OCI-LY3 (cell line): ENCODE results near the gene FBXL14.

Source experiments
- H2AFZ ChIP-seq: fragments of 200-600, 300-600 bp; shearing (Covaris generic); 2 replicates; pipeline ENCODE4 v1.6.0; 2014; ENCODE audit warnings: antibody characterized with exemption, low read depth, low read length
- H3K27ac ChIP-seq: fragments of 200-600, 300-600 bp; sonication (generic); 2 replicates; pipeline ENCODE4 v1.5.1; 2014; ENCODE audit warnings: mild to moderate bottlenecking, low read length, moderate library complexity, mixed read lengths
- H3K27me3 ChIP-seq: fragments of 200-600, 300-600 bp; sonication (generic); 2 replicates; pipeline ENCODE4 v1.6.1; 2014; ENCODE audit warnings: low read depth, low read length, mixed read lengths
- H3K36me3 ChIP-seq: fragments of 200-600, 300-600 bp; sonication (generic); replicated peaks from 2 replicates; pipeline ENCODE3; 2014; ENCODE audit warnings: low read depth, low read length, mixed read lengths
- H3K4me1 ChIP-seq: fragments of 300-600, 200-600 bp; sonication (generic); 2 replicates; pipeline ENCODE4 v1.6.1; 2014; ENCODE audit warnings: low read length, mixed read lengths
- H3K4me2 ChIP-seq: fragments of 200-600, 300-600 bp; sonication (generic); 2 replicates; pipeline ENCODE4 v1.6.1; 2014; ENCODE audit warnings: low read length, mixed read lengths
- H3K4me3 ChIP-seq: fragments of 300-600, 200-600 bp; sonication (generic); 2 replicates; pipeline ENCODE4 v1.5.1; 2014; ENCODE audit warnings: antibody characterized with exemption, mild to moderate bottlenecking, low read length, moderate library complexity
- H3K79me2 ChIP-seq: fragments of 300-600, 200-600 bp; shearing (Covaris generic); 2 replicates; pipeline ENCODE4 v1.6.1; 2014; ENCODE audit warnings: mild to moderate bottlenecking, low read length, mixed read lengths
- H3K9ac ChIP-seq: fragments of 300-600, 200-600 bp; shearing (Covaris generic); 2 replicates; pipeline ENCODE4 v1.6.0; 2014; ENCODE audit warnings: mild to moderate bottlenecking, low read length, moderate library complexity
- H3K9me3 ChIP-seq: fragments of 200-600, 300-600 bp; shearing (Covaris generic); 2 replicates; pipeline ENCODE4 v1.6.1; 2014; ENCODE audit warnings: low read length, mixed read lengths; ENCODE audit not compliant: insufficient read depth
- H4K20me1 ChIP-seq: fragments of 200-600, 300-600 bp; sonication (generic); 2 replicates; pipeline ENCODE4 v1.6.1; 2016; ENCODE audit warnings: low read length, mixed read lengths; ENCODE audit not compliant: insufficient read depth
- CTCF ChIP-seq: fragments of 200-600, 300-600 bp; sonication (generic); IDR thresholded peaks from 2 replicates; pipeline ENCODE4 v1.5.1; 2014; ENCODE audit warnings: antibody characterized with exemption, low read length, low read depth
- EZH2phosphoT487 ChIP-seq: fragments of 200-600 bp; shearing (Covaris generic); IDR thresholded peaks from 2 replicates; pipeline ENCODE4 v1.6.1; 2018; ENCODE audit warnings: antibody characterized with exemption, mixed run types, low read depth

Gene FBXL14

GRCh38 chr12:1519642-1520041 is 74.7 kb downstream of the FBXL14 start:
- Histone ChIP-seq H2AFZ (no peak overlapping the region; the same call in 1 of the 2 replicates), H3K27ac (no peak overlapping the region)
- TF ChIP-seq EZH2phosphoT487 = no peak
- no peak for TF ChIP-seq CTCF

GRCh38 chr12:1518591-1519516 is 75.5 kb downstream of the FBXL14 start:
- Histone ChIP-seq H3K9ac (no peak overlapping the region), H3K4me3 (no peak overlapping the region), H3K27me3 (no peaks in the 10 kb centered on the region), H3K4me1 (peaks cover 22% of the 10 kb centered on the region), H4K20me1 (no peaks in the 10 kb centered on the region), H3K36me3 (no peaks in the 10 kb centered on the region), H3K27ac (no peak overlapping the region), H2AFZ (no peak overlapping the region; the same call in 1 of the 2 replicates), H3K79me2 (no peaks in the 10 kb centered on the region), H3K9me3 (peaks cover 5% of the 10 kb centered on the region; the same call in 1 of the 2 replicates), H3K4me2 (no peak overlapping the region; the same call in 1 of the 2 replicates)
- no peak for TF ChIP-seq EZH2phosphoT487
- no peak for TF ChIP-seq CTCF

More at GRCh38 chr12:1519642-1520041, 74.7 kb downstream of the FBXL14 start:
- Histone ChIP-seq H3K9ac (no peak overlapping the region), H3K4me3 (no peak overlapping the region), H3K4me2 (no peak overlapping the region), H3K36me3 (no peaks in the 10 kb centered on the region), H3K4me1 (peaks cover 22% of the 10 kb centered on the region), H3K9me3 (peaks cover 5% of the 10 kb centered on the region; the same call in 1 of the 2 replicates), H4K20me1 (no peaks in the 10 kb centered on the region), H3K79me2 (no peaks in the 10 kb centered on the region), H3K27me3 (no peaks in the 10 kb centered on the region; the same call in 1 of the 2 replicates)

- Histone ChIP-seq H3K36me3 (no peaks in the 10 kb centered on the region), H3K9ac (no peak overlapping the region), H3K4me1 (peaks cover 22% of the 10 kb centered on the region), H3K27ac (no peak overlapping the region), H3K4me3 (no peak overlapping the region), H3K4me2 (peak overlapping the region; percentile 17; the same call in 1 of the 2 replicates), H3K9me3 (peaks cover 5% of the 10 kb centered on the region; the same call in 1 of the 2 replicates), H4K20me1 (no peaks in the 10 kb centered on the region), H2AFZ (0 out of 2 replicates have a peak overlapping the region, but pooled peaks have one; percentile 12), H3K79me2 (no peaks in the 10 kb centered on the region), H3K27me3 (no peaks in the 10 kb centered on the region)
- TF ChIP-seq EZH2phosphoT487 = no peak
- no peak for TF ChIP-seq CTCF
Measured at GRCh38 chr12:1517734-1518525, 76.5 kb downstream of the FBXL14 start.
